HCT116 (cell line): ENCODE data around the gene PLCXD3.

Experiments
- ATF3 ChIP-seq: IDR thresholded peaks from 2 replicates; pipeline ENCODE4 v1.6.1; 2012
- EGR1 ChIP-seq: IDR thresholded peaks from 2 replicates; pipeline ENCODE4 v1.6.1; 2012; ENCODE audit warnings: low read depth
- EZH2 ChIP-seq: fragments of 200-600 bp; sonication (generic); IDR thresholded peaks from 2 replicates; pipeline ENCODE4 v1.6.1; 2017; ENCODE audit warnings: antibody characterized with exemption, mixed run types
- JUND ChIP-seq: IDR thresholded peaks from 2 replicates; pipeline ENCODE4 v1.6.1; 2012
- POLR2A ChIP-seq: IDR thresholded peaks from 2 replicates; pipeline ENCODE4 v1.7.0; 2011; ENCODE audit warnings: borderline replicate concordance; ENCODE audit not compliant: insufficient read depth, insufficient read length; ENCODE audit errors: extremely low read depth
- RAD21 ChIP-seq: IDR thresholded peaks from 2 replicates; pipeline ENCODE4 v1.6.1; 2012; ENCODE audit warnings: low read depth, mild to moderate bottlenecking
- REST ChIP-seq: IDR thresholded peaks from 2 replicates; pipeline ENCODE4 v1.6.1; 2012; ENCODE audit warnings: low read depth
- SIN3A ChIP-seq: IDR thresholded peaks from 2 replicates; pipeline ENCODE4 v1.6.1; 2012; ENCODE audit warnings: low read depth
- SRF ChIP-seq: IDR thresholded peaks from 2 replicates; pipeline ENCODE4 v1.6.1; 2012; ENCODE audit warnings: low read depth
- TF ChIP-seq, protein P1 (sequence below), 3 experiments: fragments of 200-600 bp in 1 of 3; sonication (generic) in 1 of 3; IDR thresholded peaks in 2 of 3; conservative IDR thresholded peaks in 1 of 3; 2 replicates each; pipeline ENCODE4 v1.5.1; 2012 to 2017; ENCODE audit warnings: low read depth in 2 of 3, low read length in 2 of 3, antibody characterized with exemption in 1 of 3, borderline replicate concordance in 1 of 3, control low read depth in 1 of 3, mild to moderate bottlenecking in 1 of 3, mixed read lengths in 1 of 3, mixed run types in 1 of 3, moderate library complexity in 1 of 3; ENCODE audit not compliant: insufficient read depth in 1 of 3

GRCh38 chr5:41368158-41368557 lies 142.2 kb downstream of the PLCXD3 start:
- TF ChIP-seq POLR2A (no peak), SRF (no peak), REST (no peak), SIN3A (no peak), RAD21 (no peak), ATF3 (no peak), JUND (no peak), EGR1 (no peak), EZH2 (no peak)
- TF ChIP-seq, protein P1, sequence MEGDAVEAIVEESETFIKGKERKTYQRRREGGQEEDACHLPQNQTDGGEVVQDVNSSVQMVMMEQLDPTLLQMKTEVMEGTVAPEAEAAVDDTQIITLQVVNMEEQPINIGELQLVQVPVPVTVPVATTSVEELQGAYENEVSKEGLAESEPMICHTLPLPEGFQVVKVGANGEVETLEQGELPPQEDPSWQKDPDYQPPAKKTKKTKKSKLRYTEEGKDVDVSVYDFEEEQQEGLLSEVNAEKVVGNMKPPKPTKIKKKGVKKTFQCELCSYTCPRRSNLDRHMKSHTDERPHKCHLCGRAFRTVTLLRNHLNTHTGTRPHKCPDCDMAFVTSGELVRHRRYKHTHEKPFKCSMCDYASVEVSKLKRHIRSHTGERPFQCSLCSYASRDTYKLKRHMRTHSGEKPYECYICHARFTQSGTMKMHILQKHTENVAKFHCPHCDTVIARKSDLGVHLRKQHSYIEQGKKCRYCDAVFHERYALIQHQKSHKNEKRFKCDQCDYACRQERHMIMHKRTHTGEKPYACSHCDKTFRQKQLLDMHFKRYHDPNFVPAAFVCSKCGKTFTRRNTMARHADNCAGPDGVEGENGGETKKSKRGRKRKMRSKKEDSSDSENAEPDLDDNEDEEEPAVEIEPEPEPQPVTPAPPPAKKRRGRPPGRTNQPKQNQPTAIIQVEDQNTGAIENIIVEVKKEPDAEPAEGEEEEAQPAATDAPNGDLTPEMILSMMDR (IDR thresholded peaks at IDR 0.05 in 2 of 3, conservative IDR thresholded peaks at IDR 0.05 in 1 of 3; ENCODE audit: borderline replicate concordance in 1 of 3, insufficient read depth in 1 of 3, low read depth in 2 of 3, low read length in 2 of 3) = no peak
